Kidney (tissue), 14 donors: Measurements from ENCODE around the gene IFT88. TPM values are rescaled to one million over a fixed set of nuclear protein-coding genes. Genes with fewer than 3 reads are reported as not detected.

ENCODE experiments used
- DNase-seq, 5 donors: peaks; one replicate each; pipeline ENCODE4 v3.0.0-alpha.2; 2013 to 2020
- FAIRE-seq: peaks from 2 replicates; lab custom pipeline; 2012; peaks lifted over from hg19 to GRCh38; lab: Jason Lieb, UNC
- H3K27ac ChIP-seq, 2 donors: one replicate each; pipeline ENCODE4 v1.7.0; 2013; ENCODE audit warnings: low read depth in 2 of 2, low read length in 2 of 2, inconsistent platforms in 1 of 2
- H3K27me3 ChIP-seq: one replicate; pipeline ENCODE4 v1.7.1; 2013; ENCODE audit warnings: low read length, inconsistent platforms; ENCODE audit not compliant: control insufficient read depth, insufficient read depth
- H3K36me3 ChIP-seq, 3 donors: one replicate each; pipeline versions ENCODE4 v1.7.0 to v1.7.1; 2013; ENCODE audit warnings: low read length in 3 of 3, control low read depth in 1 of 3, inconsistent platforms in 1 of 3; ENCODE audit not compliant: insufficient read depth in 3 of 3, control insufficient read depth in 2 of 3
- H3K4me1 ChIP-seq, 3 donors: one replicate each; pipeline versions ENCODE4 v1.7.0 to v1.7.1; 2013; ENCODE audit warnings: low read length in 3 of 3, inconsistent platforms in 1 of 3, low read depth in 1 of 3; ENCODE audit not compliant: control insufficient read depth in 2 of 3, insufficient read depth in 2 of 3
- H3K4me3 ChIP-seq, 3 donors: one replicate each; pipeline versions ENCODE4 v1.7.0 to v1.8.1; 2013; ENCODE audit warnings: low read length in 3 of 3, control low read depth in 1 of 3, inconsistent platforms in 1 of 3
- H3K9ac ChIP-seq, 3 donors: one replicate each; pipeline versions ENCODE4 v1.7.0 to v1.7.1; 2013; ENCODE audit warnings: low read length in 3 of 3, control low read depth in 1 of 3, inconsistent platforms in 1 of 3
- H3K9me3 ChIP-seq, 3 donors: one replicate each; pipeline versions ENCODE4 v1.7.0 to v1.7.1; 2013; ENCODE audit warnings: low read length in 3 of 3, control low read depth in 1 of 3, inconsistent platforms in 1 of 3; ENCODE audit not compliant: control insufficient read depth in 2 of 3, insufficient read depth in 1 of 3
- intact Hi-C: fragments of 100-400 bp; cut with DNase I; formaldehyde crosslinking; loops from one replicate; pipeline ENCODE4 v1.11.1; 2022
- polyA plus RNA-seq: library from polyadenylated mRNA; stranded (reverse); fragments of 350-450 nt; fragmentation: Illumina TruSeq; extraction: RNeasy Lipid Tissue Mini Kit (QIAGEN cat#74804); gene quantifications from one replicate; pipeline ENCODE4 v1.2.3, GENCODE V29; 2014; ENCODE audit warnings: low read depth, low replicate concordance; ENCODE audit not compliant: insufficient read depth
- total RNA-seq: library from RNA; stranded (reverse); fragmentation: NEBNext Ultra II Directional; extraction: Animal tissue kit (Norgen Biotek cat#: 25700); gene quantifications from one replicate; pipeline ENCODE4 v1.2.1, GENCODE V29; 2021
- TF ChIP-seq, protein P1 (sequence below): IDR thresholded peaks from 3 replicates; pipeline ENCODE4 v1.5.1; 2012; ENCODE audit warnings: mild to moderate bottlenecking, moderate library complexity, borderline replicate concordance; ENCODE audit not compliant: insufficient read depth; ENCODE audit errors: extremely low read depth
- donor health status: control.
- donor health status: control.
- donor health status: control.
- donor health status: control.
- donor health status: control.
- donor health status: DM: yes; HTN: yes; CAD: no.
- donor health status: Normal renal cell carcinoma (clear cell type).

IFT88 gene
- total and polyA plus RNA-seq, 2 donors from 2014 or later: 20.2 to 30.3 TPM

DNA sequence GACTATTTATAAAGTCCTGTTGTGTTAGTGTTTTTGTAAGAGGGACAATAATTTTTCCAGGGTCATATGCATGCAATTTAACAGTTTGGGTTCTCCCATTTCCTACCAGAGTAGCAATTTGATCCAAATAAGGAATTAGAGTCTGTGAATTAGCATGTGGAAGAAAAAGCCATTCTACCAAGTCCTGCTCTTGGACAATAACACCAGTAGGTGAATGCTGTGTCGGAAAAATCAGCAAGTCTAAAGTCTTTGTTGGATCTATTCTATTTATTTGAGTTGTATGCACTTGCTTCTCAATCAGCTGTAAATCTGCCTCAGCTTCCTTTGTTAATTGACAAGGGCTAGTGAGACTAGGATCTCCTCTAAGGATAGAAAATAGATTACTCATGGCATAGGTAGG lies 115.1 kb downstream of the IFT88 start:
- Histone ChIP-seq H3K9ac (no peak overlapping the region), H3K4me1 (no peaks in the 10 kb centered on the region), H3K36me3 (peaks cover 0 to 3% (median 0%) of the 10 kb centered on the region in 3 donors), H3K27me3 (no peaks in the 10 kb centered on the region), H3K9me3 (no peaks in the 10 kb centered on the region), H3K4me3 (no peak overlapping the region), H3K27ac (no peak overlapping the region)
- DNase-seq (no peak), FAIRE-seq (no peak)
- TF ChIP-seq, protein P1, sequence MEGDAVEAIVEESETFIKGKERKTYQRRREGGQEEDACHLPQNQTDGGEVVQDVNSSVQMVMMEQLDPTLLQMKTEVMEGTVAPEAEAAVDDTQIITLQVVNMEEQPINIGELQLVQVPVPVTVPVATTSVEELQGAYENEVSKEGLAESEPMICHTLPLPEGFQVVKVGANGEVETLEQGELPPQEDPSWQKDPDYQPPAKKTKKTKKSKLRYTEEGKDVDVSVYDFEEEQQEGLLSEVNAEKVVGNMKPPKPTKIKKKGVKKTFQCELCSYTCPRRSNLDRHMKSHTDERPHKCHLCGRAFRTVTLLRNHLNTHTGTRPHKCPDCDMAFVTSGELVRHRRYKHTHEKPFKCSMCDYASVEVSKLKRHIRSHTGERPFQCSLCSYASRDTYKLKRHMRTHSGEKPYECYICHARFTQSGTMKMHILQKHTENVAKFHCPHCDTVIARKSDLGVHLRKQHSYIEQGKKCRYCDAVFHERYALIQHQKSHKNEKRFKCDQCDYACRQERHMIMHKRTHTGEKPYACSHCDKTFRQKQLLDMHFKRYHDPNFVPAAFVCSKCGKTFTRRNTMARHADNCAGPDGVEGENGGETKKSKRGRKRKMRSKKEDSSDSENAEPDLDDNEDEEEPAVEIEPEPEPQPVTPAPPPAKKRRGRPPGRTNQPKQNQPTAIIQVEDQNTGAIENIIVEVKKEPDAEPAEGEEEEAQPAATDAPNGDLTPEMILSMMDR: no peak
- intact Hi-C loops: no loop called here

DNA sequence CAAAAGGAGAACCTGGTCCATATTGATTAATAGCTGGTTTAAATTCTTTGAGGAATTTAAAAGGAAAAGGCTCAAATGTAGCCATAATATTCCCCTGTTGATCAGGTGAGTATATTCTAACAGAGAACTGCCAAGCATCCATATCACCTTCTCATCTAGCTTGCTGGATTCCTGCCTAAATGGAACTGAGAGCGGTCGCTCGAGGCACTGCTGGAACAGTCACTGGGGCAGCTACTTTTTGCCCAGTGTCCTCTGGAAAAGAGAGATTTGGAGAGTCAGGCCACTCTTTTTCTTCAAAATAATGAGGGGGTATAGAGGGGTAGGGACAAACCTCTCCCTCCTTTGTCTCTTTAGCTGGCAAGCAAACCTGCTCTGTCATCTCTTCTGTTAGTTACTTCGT lies 117.1 kb downstream of the IFT88 start:
- intact Hi-C loops: no loop called here
- Histone ChIP-seq H3K4me3 (no peak overlapping the region), H3K9ac (no peak overlapping the region), H3K9me3 (no peaks in the 10 kb centered on the region), H3K27me3 (no peaks in the 10 kb centered on the region), H3K27ac (no peak overlapping the region), H3K36me3 (peaks cover 0 to 3% (median 0%) of the 10 kb centered on the region in 3 donors), H3K4me1 (no peaks in the 10 kb centered on the region)
- TF ChIP-seq, protein P1: no peak
- DNase-seq (peak in 2 of 5 donors; percentile 9 to 20), FAIRE-seq (no peak)

DNA sequence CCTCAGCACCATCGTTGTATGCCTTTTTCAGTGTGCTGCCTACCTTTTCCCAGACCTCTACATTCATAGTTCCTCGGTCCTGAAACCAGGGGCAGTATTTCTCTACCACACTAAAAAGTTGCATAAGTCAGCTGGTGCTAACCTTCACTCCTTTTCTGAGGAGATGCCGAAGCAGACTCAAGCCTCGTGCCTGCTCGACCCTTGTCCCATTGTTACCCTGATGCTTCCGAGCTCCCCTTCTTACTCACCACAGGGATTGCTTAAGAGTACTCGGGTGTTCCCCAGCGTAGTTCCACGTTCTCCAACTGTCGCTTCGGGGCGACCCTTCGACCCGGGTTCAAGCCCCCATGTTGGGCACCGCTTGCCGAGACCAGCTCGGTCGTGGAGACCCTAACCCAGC lies 117.6 kb downstream of the IFT88 start:
- intact Hi-C loops: no loop called here

More for the DNA sequence above, 117.6 kb downstream of the IFT88 start:
- FAIRE-seq (no peak), DNase-seq (peak in 1 of 5 donors; percentile 6)
- Histone ChIP-seq H3K4me1 (no peaks in the 10 kb centered on the region), H3K4me3 (no peak overlapping the region), H3K27ac (no peak overlapping the region), H3K36me3 (peaks cover 0 to 3% (median 0%) of the 10 kb centered on the region in 3 donors), H3K9me3 (no peaks in the 10 kb centered on the region), H3K9ac (no peak overlapping the region), H3K27me3 (no peaks in the 10 kb centered on the region)
- TF ChIP-seq, protein P1: no peak
